T1000 (cell line): Measurements from ENCODE around the gene GNAT1.
A peak's percentile ranks its signal among the peaks of the same experiment; 100 is the strongest.

Source experiments
- DNase-seq: peaks from one replicate; lab custom pipeline; 2025; ENCODE audit warnings: mixed read lengths; lab: John Stamatoyannopoulos, UW

GNAT1 gene

DNA sequence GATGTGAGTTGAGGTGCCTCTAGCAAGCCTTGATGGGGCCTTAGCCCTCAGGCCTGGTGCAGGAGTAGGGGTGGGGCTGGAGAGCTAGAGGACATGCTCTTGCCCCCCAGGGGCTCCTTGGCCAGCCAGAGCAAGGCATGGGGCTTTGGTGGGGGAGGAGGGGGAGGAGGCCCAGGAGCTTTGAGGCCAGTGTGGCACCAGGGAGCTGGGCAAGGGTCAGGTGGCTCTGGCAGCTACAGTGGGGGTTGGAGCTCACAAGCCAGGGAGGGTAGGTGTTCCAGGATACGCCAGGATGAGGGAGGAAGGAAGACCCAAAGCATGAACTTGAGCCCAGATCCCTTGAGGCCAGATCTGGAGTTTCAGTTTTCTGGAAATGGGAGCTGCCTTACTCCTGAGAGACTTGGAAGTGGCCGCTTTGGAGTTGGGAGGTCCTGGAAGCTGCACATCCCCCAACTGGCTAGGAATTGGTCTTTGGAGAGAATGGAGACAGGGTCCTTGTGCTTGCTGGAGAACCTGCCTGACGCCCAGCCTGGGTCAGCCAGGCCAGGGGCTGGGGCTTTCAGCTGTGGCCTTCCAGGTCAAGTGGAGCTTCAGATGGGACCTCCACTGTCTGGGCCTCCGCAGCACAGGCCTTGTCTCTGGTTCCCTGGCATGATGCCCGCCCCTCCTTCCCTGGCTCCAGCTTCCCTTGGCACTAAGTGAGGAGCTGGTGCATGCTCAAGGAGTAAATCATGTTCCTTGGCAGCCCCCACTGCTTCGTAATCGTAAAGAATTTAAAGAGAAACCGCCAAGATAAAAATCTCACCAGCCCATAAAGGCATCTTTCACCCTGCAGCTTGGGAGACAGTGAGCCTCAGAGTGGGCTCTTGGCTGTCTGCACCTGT is 27.6 kb upstream of the GNAT1 start:
- peak; percentile 71 for DNase-seq

DNA sequence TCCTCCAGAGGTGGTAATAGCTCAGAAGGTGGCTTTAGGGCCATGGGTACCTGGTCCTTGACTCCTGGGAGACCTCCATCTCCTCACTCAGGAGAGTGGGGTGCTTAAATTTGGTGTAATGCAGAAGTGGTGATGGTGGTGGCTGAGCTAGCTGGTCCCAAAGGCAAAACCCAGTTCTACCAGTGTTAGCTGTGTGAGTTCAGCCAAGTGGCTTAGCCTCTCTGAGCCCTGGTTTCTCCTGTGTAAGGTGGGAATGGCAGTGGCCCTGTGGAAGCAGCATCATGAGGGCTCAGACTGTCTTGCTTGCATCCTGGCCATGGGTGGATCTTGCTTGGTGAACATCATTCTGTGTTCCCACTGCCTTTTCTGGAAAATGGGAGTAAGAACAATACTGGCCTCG is 26.9 kb upstream of the GNAT1 start:
- DNase-seq: no peak

DNA sequence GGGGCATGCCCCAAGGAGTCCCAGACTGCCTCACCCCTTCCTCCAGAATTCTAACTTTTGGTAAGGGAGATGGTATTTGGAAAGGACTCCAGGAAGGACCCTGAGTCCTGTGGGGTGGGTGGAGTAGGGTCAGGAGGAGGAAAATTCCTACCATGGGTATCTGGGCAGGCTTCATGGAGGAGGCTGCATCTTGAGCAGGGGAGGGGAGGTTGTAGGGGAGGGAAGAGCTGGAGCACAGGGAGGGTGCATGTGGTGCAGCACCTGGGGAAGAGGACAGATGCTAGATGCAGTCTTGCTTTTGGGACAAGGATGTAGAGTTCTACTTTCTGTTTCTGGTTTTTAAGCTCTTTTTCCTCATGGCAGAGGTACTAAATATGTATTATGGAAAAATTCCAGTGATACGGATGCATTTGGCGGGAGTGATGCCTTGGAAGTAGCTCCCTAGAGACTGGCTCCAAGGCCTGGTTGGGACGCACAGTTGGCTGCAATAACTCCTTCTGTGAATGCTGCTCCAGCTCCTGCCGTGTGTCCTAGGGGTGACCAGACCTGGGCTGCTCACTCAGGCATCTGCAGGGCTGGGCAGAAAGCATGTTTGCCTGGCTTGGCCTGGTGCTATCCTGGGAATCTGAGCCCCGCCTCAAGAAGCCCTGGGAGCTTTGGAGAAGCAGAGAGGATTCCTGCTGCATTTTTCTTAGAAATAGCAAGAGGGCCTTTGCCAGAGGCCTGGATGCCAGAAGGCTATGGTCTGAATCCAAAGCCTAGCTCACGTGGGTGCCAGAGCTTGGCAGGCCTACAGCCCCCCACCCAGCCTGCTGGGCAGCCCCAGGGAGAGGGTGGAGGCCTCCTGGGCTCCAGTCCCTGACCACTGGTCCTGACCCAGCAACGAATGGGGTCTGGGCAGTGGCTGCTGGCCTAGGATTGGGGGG is 26.2 kb upstream of the GNAT1 start:
- DNase-seq: no peak

DNA sequence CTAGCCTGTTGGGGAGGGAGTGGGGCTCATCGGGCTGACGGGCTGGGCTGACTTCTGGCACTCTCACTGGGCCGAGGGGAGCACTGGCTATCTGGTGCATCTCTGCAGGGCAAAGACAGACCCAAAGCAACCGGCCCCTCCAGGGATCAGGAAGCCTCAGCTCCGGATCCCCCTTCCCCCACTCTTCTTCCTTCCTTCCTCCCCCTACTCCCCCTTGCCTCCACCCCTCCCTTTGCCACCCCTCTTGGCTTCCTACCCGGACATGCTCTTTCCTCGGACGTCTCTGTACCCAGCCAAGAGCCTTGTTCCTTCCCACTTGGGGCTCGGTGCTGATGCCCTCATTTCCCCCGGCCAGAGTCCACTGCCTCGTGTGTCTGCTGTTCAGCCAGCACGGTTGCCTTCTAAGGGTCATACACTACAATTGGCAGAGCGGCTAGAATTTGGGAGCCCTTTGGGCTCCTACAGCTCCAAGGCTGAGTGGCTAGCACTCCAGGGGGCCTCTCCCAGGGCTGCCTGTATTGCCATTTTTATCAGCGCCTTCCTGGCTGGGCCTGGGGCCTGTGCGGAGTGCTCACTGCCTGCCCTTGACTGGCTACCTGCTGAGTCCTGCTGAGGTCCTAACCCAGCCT is 25.4 kb upstream of the GNAT1 start:
- no peak for DNase-seq

DNA sequence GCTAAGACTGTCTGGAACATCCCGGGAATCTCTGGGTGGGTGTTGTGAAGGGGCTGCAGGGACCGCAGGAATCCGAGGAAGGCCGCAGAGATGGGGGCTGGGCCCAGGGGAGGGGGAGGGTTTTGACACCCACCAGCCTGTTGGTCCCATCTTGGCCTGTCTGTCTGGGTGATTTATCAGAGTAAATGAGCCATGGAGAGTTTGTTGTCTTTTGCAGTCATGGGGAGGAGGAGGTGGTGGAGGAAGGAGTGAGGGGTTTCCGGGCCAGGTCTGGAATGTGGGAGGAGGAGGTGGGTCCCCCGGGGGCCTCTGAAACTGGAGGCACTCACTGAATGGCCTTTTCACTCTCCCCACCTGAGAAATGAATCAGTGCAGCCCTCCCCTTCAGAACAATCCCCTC is 24.8 kb upstream of the GNAT1 start:
- DNase-seq: no peak

DNA sequence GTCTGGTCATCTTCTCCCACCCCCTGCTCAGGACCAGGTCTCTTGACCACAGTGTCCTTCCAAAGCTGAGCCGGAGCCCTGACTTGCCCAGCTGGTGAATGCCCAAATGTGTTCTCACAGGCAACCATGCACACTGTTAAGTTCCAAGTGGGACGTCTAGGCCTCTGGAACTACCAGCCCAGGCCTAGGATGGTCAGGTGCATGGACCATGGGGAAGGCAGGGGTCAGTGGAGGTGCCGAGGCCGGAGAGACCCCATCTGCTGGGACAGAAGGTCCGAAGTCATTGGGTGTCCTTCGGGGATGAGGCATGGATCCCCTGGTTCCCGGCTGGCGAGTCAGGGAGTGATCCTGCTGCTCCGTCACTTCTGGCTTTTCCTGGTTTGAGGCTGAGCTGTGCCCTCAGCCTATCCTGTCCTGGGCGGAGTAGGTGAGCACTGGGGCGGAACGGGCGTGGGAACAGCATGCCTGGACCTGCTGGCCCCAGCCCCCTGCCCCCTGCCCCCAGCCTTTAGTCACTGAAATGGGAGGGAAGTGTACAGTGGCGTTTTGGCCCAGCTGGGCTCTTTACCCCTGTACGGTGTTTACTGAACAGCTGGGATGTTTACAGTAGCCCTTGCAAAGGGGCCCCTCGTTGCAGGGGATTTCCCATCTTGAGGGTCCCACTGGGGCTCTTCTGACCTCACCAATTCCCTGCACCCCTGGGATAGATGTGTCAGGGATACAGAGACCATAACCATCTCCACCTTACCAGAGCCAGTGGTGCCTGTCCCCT is 24.2 kb upstream of the GNAT1 start:
- DNase-seq: no peak

DNA sequence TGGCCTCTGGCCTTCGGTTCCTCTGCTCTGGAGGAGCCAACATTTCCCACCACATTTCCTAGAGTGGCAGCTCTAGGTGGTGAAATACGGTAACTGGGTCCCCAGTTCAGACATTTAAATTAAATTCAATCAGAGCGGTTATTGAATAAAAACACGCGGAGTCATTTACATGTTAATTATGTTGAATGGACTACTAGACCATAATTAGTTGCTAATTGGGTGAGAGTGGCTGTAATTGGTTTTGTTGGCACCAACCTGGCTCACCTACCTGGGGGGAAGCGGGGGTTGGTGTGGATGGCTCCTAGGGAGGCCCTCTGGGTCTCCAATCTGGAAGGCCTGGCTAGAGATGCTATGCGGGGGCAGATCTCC is 23.6 kb upstream of the GNAT1 start:
- no peak for DNase-seq

DNA sequence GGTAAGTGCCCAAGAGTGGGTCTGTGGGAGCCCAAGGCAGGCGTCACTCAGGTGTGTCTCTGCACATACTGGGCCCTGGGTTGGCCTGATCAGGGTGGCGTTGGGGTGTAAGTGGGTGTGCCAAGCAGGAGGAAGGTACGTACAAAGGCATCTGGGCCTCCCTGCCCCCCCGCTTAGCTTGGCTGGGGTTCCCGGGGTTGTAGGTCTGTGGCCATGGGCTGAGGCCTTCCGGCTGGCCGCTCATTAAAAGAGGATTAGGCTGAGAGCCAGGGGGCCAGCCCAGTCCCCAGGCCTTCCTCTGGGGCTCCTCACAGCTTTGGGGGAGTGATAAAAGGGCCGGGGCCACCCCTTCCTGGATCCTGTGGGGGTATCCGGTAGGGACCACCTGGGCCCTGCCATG is 23.0 kb upstream of the GNAT1 start:
- no peak for DNase-seq

DNA sequence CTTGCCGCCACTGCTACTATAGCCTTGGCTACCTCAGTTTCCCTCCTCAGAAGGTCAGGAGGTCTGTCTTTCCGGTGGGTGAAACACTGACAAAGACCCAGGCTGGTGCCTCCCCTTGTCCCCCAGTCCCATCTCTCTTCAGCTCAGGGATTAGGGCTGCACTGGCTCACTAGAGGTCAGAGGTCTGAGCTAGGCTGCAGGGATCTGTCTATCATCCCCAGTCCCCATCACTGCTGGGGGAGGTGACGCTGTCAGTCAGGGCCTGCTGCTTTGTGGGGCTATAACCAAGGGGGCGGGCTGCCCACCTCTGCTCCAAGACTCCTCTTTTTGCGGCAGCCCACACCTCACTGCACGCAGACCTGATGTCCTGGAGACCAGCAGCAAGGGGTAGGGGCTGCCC is 22.6 kb upstream of the GNAT1 start:
- no peak for DNase-seq

DNA sequence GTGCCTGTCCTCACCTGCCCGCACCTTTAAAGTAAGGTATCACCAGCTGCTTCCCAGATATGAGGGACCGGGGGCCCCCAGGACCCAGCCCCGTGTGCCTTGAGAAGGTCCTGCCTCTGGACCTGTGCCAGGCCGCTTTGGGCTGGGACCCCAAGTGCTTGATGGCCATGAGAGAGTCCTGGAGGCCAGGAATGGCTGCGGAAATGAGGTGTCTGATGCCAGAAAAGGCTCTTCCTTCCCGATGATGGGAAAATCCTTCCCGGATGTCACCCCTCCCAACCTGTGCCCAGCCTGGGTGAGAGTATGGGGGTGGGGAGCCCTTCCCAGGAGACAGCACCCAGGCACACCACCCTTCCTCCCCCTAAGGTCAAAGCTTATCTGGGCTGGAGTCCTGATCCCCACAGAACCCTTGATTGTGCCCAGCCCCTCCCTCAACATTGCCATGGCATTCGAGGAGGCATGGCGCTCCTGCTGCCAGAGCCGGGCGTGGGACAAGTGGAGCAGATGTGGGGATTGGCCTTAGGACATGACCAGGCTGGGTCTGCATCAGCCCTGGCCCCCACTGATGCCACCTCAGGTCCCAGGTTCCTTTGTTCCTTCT is 22.1 kb upstream of the GNAT1 start:
- DNase-seq: no peak

DNA sequence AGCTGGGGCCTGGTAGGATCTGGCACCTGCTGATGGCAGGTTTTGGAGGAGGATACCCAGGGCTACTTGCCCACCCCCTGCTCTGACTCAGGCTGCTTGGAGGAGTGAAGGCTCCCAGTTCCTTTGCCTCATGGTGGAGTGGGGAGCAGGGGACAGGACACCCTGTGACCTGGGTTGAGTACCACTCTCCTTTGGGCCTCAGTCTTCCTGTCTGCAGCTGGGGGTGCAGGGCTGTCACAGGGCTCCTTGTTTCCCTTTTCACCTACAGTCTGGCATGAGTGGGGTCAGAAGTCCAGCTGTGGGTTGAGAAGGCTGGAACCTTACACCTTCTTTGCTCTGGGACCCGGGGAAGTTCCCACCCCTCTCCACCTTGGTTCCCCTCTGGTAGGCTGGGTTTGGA is 21.6 kb upstream of the GNAT1 start:
- no peak for DNase-seq

DNA sequence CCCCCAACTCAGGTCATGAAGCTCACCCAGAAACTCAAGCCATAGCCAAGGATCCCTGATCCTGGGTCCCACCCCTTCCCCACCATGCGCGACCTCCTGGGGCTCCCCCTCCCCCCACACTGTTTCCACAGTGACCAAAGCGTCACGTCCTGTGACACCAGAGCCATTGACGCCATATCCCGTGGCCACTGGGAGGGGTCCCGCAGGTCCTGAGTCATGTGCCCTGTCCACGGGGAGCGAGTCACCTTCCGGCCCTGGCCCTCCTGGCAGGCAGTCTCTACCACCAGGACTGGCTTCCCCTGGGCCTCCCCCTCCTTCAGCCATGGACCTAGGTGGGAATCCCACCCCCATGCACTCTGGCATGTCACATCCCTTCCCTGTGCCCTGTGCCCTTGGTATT is 20.7 kb upstream of the GNAT1 start:
- DNase-seq: peak; percentile 27

DNA sequence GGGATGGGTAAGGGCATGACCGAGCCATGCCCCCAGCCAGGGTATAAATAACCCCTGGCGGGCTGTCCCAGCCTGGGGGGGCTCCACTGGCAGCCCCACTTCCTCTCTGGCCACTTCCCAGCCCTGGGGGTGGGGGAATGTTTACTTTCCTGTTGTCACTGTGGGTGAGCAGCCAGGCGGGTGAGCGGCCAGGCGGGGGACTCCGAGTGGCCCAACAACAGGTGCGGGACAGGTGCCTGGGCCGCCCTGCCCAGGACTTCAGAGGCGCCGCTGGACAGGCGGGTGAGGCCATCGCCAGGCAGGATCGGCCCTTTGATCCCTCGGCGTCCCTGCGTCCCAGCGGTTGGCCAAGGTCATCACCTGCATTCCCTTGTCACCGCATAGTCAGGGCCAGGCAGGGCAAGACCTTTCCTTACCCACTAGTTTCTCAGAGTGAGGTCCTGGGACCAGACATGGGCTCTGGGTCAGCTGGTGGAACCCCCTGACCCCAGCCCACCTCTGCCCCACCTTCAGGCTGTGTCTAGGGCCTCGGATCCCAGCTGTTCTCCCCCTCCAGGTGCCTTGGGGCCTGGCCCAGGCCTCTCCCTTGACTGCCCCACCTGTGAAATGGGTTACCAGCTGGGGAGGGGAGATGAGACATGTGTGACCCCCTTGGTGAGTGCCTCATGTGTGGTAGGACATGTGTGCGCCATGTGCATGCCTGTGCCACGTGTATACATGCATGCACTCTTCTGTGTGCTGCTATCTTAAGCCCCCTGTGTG is 19.7 kb upstream of the GNAT1 start:
- no peak for DNase-seq

DNA sequence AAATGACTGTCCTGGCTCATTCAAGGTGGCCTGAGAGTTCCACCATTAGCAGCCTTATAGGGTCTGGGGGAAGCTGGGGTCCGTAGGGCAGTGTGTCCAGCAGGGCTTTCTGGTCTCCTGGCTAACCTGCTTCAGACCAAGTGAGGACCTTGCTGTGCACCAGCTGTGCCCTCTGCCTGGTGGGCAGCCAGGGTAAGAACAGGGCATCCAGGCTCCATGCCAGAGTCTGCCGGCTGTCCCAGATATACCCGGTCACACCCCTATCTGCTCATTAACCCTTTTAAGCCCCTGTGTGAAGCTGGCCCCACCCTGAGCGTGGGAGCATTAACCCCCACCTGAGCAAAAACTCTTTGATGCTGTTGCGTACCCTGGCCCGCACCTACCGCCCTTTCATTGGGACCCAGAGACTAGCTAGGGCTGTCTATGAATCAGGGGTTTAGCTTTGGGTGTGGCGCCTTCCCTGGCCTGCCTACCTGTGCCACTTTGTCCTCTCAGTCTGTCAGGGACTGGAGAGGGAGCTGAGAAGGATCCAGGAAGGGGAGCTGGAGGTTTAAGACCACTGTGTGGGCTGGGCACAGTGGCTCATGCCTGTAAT is 18.7 kb upstream of the GNAT1 start:
- DNase-seq: no peak

DNA sequence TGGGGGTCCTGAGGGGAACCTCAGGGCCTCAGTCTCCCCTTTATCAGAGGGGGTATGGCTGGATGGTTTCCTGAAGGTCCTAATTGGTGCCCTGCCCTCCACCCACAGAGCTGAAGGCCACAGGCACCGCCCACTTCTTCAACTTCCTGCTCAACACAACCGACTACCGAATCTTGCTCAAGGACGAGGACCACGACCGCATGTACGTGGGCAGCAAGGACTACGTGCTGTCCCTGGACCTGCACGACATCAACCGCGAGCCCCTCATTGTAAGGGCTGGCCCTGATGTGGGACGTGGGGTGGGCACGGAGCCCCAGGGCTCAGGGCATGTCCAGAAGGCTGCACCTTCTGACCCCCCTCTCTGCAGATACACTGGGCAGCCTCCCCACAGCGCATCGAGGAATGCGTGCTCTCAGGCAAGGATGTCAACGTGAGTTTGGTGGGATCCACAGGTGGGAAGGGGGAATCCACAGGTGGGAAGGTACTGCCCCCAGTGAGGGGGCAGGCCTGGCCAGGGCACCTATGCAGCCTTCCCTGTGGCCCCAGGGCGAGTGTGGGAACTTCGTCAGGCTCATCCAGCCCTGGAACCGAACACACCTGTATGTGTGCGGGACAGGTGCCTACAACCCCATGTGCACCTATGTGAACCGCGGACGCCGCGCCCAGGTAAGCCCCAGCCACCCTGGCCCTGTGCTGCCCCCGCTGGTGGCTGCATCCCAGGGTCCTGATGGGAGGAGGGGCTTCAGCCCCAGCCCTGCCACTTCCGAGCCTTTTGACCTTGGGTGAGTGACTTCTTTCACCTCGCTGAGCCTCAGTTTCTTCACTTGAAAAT is 17.5 kb upstream of the GNAT1 start:
- DNase-seq: no peak

DNA sequence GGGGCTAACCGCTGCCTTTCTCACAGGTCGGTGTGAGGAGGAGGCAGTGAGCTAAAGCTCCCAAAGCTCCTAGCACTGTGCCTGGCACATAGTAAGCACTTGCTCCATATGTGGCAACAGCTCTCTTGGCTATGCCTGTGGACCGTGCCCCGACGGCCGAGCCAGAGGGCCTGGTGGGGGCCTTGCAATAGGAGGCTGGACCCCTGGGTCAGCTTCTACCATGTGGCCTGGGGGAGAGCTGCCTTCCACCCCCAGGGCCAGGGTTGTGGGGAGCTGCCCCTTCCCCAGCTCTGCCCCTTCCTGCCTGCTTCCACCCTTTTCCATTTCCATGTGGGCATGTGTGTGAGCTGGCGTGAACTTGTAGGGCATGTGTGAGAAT is 16.9 kb upstream of the GNAT1 start:
- no peak for DNase-seq

DNA sequence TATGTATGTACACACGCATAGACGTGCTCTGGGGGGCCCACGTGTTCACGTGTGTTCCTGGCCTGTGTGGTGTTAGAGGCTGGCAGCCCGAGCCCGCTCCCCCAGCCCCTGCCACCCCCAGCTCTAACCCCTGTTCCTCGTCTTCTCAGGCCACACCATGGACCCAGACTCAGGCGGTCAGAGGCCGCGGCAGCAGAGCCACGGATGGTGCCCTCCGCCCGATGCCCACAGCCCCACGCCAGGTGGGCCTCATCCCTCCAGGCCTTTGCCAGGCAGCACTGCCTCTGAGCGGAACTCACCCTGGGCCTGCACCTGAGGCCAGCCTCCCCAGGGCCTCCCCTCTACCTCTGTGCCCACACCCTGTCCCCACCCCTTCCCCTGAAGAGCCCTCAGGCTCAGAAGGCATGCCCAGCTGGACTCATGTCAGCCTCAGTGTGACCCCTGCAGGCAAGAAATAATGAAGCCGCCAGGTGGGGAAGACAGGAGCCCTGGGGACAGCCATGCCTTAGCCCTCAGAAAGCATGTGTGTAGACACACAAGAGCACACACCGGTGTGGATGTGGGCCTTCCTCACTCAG is 16.4 kb upstream of the GNAT1 start:
- no peak for DNase-seq

DNA sequence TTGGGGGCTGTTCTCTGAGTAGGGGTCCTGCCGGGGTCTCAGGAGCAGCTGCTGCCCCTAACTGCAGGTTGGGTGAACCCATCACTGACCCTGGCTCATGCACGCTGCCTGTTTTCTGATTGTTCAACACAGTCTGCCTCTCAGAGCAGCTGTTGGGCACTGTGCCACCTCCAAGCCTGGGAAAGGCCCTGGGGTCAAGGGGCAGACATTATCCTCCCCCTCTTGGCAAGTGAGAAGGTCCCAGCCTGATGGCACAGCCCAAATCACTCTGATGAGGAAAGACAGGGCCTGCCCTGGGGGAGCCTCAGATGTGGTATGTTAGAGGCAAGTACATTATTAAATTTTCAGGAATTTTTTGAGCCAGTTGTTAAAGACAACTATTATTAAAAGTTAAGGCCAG is 14.1 kb upstream of the GNAT1 start:
- DNase-seq: no peak

DNA sequence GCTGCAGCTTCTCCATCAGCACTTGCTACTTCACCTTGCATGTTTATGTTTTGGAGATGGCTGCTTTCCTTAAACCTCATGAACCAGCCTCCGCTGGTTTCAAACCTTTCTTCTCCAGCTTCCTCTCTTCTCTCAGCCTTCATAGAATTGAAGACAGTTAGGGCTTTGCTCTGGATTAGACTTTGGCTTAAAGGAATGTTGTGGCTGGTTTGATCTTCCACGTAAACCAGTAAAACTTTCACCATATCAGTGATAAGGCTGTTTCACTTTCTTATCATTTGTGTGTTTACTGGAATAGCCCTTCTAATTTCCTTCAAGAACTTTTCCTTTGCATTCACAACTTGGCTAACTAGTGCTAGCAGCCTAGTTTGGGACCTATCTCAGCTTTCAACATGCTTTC is 11.7 kb upstream of the GNAT1 start:
- no peak for DNase-seq
